Measurements from ENCODE around the gene GBF1. TPM values are rescaled to one million over a fixed set of nuclear protein-coding genes. Genes with fewer than 3 reads are reported as not detected.
"Not testable (repeated sequence)": the region's sequence is repeated elsewhere in the genome, so short reads cannot be mapped to it uniquely, and the experiment has no call there.

Gene GBF1
- total RNA-seq, 4 donors from 2014 or later: 34.0 to 68.3 (median 53.5) TPM

- Histone ChIP-seq H3K9me3 (no peaks in the 10 kb centered on the region), H3K27ac (peak overlapping the region; percentile 67 to 87 (median 71)), H3K27me3 (no peaks in the 10 kb centered on the region), H3K36me3 (no peaks in the 10 kb centered on the region), H3K4me3 (replicated peaks in 1 of 3) (peak overlapping the region; percentile 74 to 97 (median 90)), H3K4me1 (peaks cover 27 to 48% of the 10 kb centered on the region in 2 donors)
- 0 to 3% methylated on average over 4 of the region's 4 CpGs for WGBS, 2 donors
- DNase-seq: no peak
- TF ChIP-seq, protein P1, sequence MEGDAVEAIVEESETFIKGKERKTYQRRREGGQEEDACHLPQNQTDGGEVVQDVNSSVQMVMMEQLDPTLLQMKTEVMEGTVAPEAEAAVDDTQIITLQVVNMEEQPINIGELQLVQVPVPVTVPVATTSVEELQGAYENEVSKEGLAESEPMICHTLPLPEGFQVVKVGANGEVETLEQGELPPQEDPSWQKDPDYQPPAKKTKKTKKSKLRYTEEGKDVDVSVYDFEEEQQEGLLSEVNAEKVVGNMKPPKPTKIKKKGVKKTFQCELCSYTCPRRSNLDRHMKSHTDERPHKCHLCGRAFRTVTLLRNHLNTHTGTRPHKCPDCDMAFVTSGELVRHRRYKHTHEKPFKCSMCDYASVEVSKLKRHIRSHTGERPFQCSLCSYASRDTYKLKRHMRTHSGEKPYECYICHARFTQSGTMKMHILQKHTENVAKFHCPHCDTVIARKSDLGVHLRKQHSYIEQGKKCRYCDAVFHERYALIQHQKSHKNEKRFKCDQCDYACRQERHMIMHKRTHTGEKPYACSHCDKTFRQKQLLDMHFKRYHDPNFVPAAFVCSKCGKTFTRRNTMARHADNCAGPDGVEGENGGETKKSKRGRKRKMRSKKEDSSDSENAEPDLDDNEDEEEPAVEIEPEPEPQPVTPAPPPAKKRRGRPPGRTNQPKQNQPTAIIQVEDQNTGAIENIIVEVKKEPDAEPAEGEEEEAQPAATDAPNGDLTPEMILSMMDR (IDR thresholded peaks at IDR 0.05): no peak
- TF ChIP-seq POLR2A (IDR thresholded peaks at IDR 0.05): no peak
- intact Hi-C loops (cut with DNase I): no loop called here
These were observed 560 bp downstream of the GBF1 start for GRCh38 chr10:102245932-102246251.

DNA sequence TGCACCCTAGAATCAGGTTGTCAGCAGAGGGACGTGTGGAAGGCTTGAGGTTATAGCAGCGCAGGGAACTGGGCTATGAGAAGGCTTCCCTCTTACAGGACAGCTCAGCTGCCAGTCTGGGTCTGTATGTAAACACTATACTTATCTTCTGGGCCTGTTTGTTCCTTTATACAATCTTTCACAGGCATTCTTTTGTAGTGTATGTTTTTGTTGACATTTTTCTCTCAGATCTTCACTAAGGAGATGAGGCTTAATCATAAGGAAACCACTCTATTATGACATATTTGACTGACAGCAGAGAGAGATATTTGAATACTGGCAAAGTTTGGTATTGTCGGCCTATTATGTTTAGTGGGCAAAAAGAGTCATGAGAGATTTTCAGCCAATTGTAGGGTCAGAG lies 929 bp downstream of the GBF1 start:
- H3K36me3 ChIP-seq: no peaks in the 10 kb centered on the region
- DNase-seq: no peak
- no peaks in the 10 kb centered on the region for H3K27me3 ChIP-seq
- no peaks in the 10 kb centered on the region for H3K9me3 ChIP-seq
- H3K4me1 ChIP-seq: peaks cover 25 to 44% of the 10 kb centered on the region in 2 donors
- peak overlapping the region; percentile 74 to 97 (median 90) for H3K4me3 ChIP-seq (replicated peaks in 1 of 3)
- TF ChIP-seq, protein P1 (IDR thresholded peaks at IDR 0.05): no peak
- no peak for TF ChIP-seq POLR2A (IDR thresholded peaks at IDR 0.05)
- intact Hi-C loops (cut with DNase I): no loop called here
- 25 to 31% methylated on average over 3 of the region's 3 CpGs for WGBS, 2 donors
- peak overlapping the region in 1 of 3 donors; percentile 67 for H3K27ac ChIP-seq

- no peak for TF ChIP-seq POLR2A (IDR thresholded peaks at IDR 0.05)
- TF ChIP-seq, protein P1 (IDR thresholded peaks at IDR 0.05): no peak
- Histone ChIP-seq H3K27ac (no peak overlapping the region), H3K4me3 (replicated peaks in 1 of 3) (no peak overlapping the region), H3K9me3 (no peaks in the 10 kb centered on the region), H3K4me1 (peaks cover 24 to 37% of the 10 kb centered on the region in 2 donors), H3K36me3 (no peaks in the 10 kb centered on the region), H3K27me3 (no peaks in the 10 kb centered on the region)
- intact Hi-C loops (cut with DNase I): no loop called here
- no peak for DNase-seq
These were observed 2.4 kb downstream of the GBF1 start for GRCh38 chr10:102247734-102248133.

- H3K9me3 ChIP-seq; H3K27me3 ChIP-seq; DNase-seq; H3K36me3 ChIP-seq; H3K4me3 ChIP-seq (replicated peaks in 1 of 3); intact Hi-C loops (cut with DNase I); H3K27ac ChIP-seq: not testable (repeated sequence)
- WGBS, 2 donors: 95 to 96% methylated on average over 3 of the region's 3 CpGs
- H3K4me1 ChIP-seq: peaks cover 10 to 18% of the 10 kb centered on the region in 2 donors
These were observed 7.2 kb downstream of the GBF1 start for GRCh38 chr10:102252508-102252907.

- TF ChIP-seq POLR2A (IDR thresholded peaks at IDR 0.05): no peak
- TF ChIP-seq, protein P1 (IDR thresholded peaks at IDR 0.05): no peak
These were observed 9.1 kb downstream of the GBF1 start for GRCh38 chr10:102254426-102254825.

DNA sequence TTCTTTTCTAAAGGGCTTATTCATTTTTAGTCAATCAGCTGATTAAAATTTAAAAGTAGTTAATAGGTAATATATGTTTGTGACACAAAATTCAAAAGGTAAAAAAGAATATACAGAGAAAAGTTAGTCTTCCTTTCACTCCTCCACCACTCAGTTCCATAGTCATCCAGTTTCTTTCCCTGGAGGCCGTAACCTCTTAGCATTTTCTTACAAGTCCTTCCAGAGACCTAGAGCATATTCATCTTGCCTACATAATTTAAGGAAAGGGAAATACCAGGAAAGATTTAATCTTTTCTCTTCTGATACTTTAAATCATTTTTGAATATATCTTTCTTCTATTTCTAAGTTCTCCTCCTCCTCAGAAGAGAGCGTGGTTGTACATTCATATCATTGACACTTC lies 10.1 kb downstream of the GBF1 start:
- TF ChIP-seq POLR2A (IDR thresholded peaks at IDR 0.05): no peak
- TF ChIP-seq, protein P1 (IDR thresholded peaks at IDR 0.05): no peak
- intact Hi-C loops (cut with DNase I): no loop called here
- DNase-seq: no peak
- 95 to 97% methylated on average over 2 of the region's 2 CpGs for WGBS, 2 donors
- no peaks in the 10 kb centered on the region for H3K9me3 ChIP-seq
- no peak overlapping the region for H3K4me3 ChIP-seq (replicated peaks in 1 of 3)
- no peaks in the 10 kb centered on the region for H3K4me1 ChIP-seq
- H3K27me3 ChIP-seq: no peaks in the 10 kb centered on the region
- peaks cover 0 to 8% of the 10 kb centered on the region in 2 donors for H3K36me3 ChIP-seq
- H3K27ac ChIP-seq: no peak overlapping the region

More at GRCh38 chr10:102254426-102254825, 9.1 kb downstream of the GBF1 start:
- Histone ChIP-seq H3K4me1 (no peaks in the 10 kb centered on the region), H3K27ac (no peak overlapping the region), H3K36me3 (peaks cover 0 to under 1% of the 10 kb centered on the region in 2 donors), H3K4me3 (replicated peaks in 1 of 3) (no peak overlapping the region), H3K27me3 (no peaks in the 10 kb centered on the region), H3K9me3 (no peaks in the 10 kb centered on the region)
- intact Hi-C loops (cut with DNase I): no loop called here
- DNase-seq: no peak
- WGBS, 2 donors: 78 to 85% methylated on average over 1 of the region's 1 CpG

Measured in thyroid gland (tissue), 4 donors.